Measurements from ENCODE around the gene HAND1. TPM values are rescaled to one million over a fixed set of nuclear protein-coding genes. Genes with fewer than 3 reads are reported as not detected.

The HAND1 gene
- total RNA-seq, 1 donor from 2014 or later: 37.8 TPM

DNA sequence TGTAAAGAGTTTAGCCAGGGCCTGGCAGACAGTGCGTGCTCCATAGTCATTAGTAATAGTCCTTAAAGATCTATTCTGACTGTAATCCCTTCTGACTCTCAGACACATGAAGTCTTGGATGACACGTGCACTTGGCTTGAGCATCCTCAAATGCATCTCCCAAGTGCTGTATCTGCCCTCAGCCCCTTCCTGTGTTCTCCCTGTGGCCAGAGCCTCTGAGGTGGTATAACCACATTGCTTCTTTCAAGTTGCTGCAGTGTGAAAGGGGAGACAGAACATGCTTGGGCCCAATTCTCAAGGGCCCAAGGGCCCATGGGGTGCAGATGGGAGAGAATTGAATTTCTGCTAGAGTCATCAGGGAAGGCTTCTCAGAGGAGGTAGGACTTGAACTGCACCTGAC is 30.1 kb upstream of the HAND1 start:
- DNase-seq: no peak
- intact Hi-C loops (cut with micrococcal nuclease): no loop called here
- no peak for ATAC-seq

DNA sequence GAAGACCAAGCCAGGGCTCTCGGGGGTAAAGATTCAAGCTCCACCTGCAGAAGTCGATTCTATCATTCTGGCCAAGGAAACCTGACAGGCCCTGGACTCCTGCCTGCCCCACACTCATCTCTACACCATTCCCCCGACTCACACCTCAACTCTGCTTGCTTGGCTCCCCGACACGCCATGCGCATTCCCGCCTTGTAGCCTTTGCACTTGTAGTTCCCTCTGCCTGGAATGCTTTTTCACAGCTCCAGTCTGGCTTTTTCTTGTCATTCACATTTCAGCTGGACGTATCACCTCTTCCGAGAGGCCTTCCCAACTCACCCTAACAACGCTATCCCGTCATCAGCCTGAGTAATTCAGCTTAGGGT is 28.7 kb upstream of the HAND1 start:
- ATAC-seq (no peak), DNase-seq (no peak)
- intact Hi-C loops (cut with micrococcal nuclease): no loop called here

DNA sequence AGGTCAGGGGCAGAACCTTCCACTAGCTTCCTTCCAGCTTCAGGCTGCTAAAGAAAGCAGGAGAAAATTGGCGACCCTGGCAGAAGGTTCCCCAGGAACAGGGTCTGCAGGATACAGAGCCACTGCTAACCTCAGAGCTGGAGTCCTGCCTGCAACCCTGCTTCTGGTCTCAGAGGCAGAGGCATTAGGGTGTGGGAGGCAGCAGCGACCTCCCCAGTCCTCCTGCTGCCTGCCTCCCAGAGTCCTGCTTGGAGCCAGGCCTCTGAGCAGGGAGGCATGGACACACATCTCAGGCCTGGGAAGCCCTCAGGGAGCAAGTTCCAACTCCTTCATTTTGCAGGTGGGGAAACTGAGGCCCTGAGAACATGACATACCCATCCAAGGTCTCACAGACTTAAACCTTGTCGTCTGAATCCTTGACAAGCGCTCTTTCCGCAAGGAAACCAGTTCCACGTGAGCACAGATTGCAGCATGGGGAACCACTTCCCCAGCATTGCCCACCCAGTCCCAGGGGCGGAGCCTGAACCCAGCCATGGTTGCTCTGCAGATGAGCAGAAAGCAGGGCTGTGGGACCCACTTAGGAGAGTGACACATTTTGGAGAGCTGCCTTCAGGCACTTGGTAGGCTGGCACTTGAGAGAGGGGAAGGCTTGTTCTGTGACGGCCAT is 28.2 kb upstream of the HAND1 start:
- DNase-seq (no peak), ATAC-seq (no peak)
- intact Hi-C loops (cut with micrococcal nuclease): no loop called here

DNA sequence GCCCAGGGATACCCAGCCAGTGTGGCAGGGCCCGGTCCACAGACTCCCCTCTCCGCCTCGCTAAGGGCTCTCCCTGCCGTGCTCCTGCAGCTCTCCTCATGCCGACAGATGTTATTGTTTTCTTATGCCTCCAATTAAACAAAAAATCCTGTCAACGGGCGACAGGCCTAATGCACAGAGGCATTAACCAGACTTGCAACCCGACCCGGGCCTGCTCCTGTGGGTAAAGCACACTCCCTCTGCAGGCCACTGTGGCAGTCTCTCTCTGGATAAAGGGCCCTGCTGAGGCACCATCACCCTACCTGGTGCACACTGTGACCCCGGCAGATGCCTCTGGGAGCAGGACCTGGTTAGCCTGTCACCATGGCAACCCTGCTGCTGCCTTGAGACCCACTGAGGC is 27.5 kb upstream of the HAND1 start:
- ATAC-seq (no peak), DNase-seq (no peak)
- intact Hi-C loops (cut with micrococcal nuclease): no loop called here

DNA sequence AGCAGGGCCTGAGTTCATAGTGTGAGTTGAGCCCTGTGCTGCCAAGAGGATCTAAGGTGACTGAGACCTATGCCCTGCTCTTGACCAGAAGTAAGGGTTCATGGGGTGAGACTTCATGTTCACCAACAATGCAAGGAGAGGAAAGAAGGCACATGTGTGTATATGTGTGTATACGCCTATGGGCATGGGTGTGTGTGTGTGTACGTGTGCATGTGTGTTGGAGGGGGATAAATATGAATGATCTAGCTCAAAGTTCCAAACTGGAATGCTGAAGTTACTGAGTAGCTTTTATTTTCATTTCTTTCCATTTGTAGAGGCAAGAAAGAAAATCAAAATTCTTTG is 25.6 kb upstream of the HAND1 start:
- intact Hi-C loops (cut with micrococcal nuclease): no loop called here
- DNase-seq (no peak), ATAC-seq (no peak)

DNA sequence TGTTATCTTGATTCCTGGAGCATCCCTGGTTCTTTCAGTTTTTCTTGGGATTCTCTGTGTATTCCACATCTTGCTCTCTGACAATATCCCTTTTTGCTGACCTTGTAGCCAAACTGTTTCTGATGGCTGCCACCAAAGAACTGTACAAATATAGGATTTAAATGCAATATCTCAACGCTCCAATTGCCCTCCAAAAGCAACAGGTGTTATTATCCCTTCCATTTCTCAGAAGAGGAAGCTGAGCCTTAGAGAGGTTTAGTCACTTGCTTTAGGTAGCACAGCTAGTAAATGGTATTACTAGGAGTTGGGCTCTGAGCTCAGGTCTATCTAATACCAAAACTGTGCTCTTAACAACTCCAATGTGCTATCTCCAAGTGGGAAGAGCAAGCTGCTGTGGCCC is 24.2 kb upstream of the HAND1 start:
- no peak for DNase-seq
- no peak for ATAC-seq
- intact Hi-C loops (cut with micrococcal nuclease): no loop called here

DNA sequence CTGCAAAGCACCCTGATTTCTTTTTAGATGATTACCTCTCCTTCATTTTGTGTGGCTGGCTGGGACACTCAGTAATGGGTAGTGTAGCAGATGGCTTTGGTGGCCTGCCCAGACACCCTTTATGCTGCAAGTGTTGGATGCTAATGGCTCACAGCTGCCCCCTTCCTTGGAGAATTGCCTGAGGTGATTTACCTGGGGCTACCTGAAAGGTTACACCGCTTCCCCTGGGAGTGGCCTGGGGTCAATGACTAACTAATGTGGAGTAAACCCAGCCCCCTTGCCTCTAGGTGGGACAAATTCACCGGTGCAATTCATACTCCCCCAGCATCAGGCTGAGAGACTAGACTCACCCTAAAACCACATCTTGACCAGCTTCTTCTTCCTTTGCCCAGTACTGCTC is 23.5 kb upstream of the HAND1 start:
- intact Hi-C loops (cut with micrococcal nuclease): no loop called here
- ATAC-seq (no peak), DNase-seq (no peak)

DNA sequence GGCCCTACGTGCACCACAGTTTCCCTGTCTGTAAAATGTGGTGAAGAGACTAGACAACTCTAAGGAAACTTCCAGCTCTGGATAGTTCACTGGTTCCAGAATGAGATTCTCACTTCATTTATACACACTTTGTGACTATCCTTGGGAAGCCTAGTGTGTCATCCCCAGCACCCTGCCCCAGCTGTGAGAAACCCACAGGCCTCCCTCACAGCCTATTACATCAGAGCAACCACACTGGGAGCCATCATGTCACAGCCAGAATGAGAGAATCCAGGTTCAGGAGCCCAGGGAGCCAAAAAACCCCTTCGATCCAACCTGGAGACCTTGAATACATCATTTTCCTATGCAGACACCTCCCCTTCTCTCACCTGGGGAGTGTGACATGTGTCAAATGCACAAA is 21.0 kb upstream of the HAND1 start:
- no peak for ATAC-seq
- no peak for DNase-seq
- intact Hi-C loops (cut with micrococcal nuclease): no loop called here

DNA sequence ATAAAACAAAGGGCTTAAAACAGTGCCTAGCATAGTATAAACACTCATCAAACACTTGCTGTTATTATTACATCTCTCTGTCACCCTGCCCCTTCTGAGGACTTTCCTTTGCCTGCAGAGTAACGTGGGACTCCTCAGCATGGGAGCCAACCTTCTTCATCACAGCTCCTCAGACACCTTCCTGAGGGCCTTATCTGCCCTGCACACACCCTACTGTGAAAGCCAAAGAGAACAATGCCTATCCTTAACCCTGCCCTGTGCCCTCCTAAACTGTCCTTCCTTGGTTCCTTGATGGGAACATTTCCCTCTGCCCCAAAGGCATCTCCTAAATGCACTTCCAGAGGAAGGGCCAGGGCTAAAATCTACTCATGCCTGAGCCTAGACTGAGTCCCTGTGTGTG is 20.6 kb upstream of the HAND1 start:
- intact Hi-C loops (cut with micrococcal nuclease): no loop called here
- DNase-seq (no peak), ATAC-seq (no peak)

DNA sequence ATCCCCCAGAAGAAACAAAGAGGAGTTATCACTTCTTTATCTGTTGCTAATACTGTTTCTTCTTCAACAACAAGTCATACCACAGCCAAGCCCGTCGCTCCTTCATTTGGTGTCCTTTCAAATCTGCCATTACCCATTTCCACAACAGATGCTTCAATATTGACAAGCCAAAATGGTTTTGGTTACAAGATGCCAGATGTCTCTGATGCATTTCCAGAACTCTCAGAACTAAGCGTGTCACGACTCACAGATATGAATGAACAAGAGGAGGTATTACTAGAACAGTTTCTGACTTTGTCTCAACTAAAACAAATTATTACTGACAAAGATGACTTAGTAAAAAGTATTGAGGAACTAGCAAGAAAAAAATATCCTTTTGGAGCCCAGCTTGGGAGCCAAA is 16.0 kb upstream of the HAND1 start:
- ATAC-seq: no peak
- no peak for DNase-seq
- intact Hi-C loops (cut with micrococcal nuclease): no loop called here

DNA sequence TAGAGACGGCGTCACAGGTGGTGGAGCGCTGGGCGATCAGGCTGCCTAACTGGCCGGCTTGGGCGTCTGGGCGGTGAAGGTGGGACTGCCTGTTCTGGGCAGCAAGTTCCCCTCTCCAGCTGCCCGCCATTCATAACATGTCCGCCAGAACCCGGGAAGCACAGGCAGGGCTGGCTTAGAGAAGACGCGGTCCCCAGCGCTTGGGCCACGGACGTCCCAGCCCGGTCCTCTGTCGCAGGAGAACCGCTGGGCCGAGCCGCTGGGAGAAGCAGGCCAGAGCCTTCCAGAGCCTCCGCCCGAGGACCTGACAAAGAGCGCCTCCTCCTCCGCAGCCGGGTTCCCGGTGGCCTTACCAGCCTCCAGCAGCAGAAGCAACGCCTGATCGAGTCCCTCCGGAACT is 15.2 kb upstream of the HAND1 start:
- ATAC-seq (no peak), DNase-seq (no peak)
- intact Hi-C loops (cut with micrococcal nuclease): no loop called here

DNA sequence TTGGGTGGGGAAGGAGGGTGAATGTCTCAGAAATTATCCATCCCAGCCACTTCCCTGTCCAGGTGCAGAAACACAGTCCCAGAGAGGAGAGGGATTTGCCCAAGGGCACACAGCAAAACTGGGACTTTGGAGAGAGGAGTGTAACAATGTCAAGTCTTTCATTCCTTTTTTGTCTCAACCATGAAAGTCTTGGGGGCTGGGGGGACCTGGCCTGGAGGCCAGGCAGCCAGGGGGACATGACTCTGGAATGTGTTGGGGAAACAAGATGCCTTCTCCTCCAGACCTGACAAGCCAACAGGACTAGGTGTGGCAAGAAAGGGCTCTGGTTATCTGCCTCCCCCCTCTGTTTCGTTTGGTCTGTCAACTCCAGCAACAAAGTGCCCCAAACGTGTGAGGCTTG is 13.9 kb upstream of the HAND1 start:
- intact Hi-C loops (cut with micrococcal nuclease): no loop called here
- ATAC-seq: no peak
- DNase-seq: no peak

DNA sequence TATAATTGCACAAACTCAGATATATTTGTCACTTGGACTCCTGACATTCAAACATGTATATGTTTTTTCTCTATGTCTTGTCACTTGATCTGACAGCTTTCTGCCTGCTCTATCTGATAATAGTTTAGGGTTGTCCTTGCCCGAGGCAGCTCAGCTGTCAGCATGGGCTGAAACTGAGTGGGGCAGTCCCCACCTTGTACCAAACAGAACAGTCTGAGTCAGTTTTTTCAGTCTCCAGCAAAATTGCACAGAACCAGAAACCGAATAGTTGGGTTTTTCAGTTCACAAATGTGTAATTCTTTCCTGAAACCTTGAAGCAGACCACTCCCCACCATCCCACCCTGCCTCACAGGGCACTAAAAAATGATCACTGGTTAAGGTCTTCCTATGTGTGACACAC is 9.5 kb upstream of the HAND1 start:
- no peak for DNase-seq
- ATAC-seq: no peak
- intact Hi-C loops (cut with micrococcal nuclease): no loop called here

DNA sequence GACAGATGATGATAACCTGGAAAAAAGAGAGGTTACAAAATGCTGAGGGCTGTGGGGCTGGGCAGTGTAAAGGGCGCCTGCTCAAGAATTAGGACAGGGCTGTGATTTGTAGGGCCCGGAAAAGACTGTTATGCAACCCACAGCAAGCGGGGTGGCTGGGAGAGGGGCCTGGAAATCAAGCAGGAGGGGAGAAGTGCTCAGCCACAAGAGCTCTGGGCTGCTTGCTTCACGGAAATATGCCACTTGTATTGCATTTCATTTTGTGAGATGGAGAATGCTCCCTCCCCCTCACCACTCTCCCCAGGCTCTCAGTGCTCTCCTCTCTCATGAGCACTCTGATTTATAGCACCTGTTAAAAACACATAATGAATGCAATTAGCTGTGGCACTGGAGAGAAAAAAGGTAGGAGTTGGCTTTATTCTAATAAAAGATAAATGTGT is 8.4 kb upstream of the HAND1 start:
- DNase-seq: no peak
- intact Hi-C loops (cut with micrococcal nuclease): no loop called here
- ATAC-seq: no peak

DNA sequence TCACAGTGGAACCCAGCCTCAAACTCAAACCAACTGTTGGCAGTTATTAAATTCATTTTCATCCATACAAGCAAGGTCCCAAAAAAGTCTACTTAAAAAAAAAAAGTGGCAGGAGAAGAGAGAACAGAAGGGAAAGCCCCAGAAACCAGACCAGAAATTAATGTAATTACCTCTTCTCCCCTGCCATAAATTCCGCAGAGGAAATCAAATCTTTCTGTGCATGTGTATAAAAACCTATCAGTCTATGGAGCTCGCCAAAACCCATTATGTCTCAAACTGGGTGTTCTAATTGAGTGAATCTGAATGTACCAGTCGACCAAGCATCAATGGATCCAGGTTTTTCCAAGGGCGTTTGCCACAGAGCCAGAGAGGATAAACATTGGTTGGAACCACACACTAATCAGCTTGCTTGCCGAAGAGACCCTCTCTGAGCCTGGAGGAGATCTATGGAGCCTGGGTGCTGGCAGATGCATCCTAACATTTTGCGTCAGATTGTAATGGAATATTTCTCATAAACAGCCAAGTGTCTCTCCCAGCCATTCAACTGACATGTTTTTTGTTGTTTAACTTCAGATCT is 7.9 kb upstream of the HAND1 start:
- ATAC-seq (no peak), DNase-seq (no peak)
- intact Hi-C loops (cut with micrococcal nuclease): no loop called here

DNA sequence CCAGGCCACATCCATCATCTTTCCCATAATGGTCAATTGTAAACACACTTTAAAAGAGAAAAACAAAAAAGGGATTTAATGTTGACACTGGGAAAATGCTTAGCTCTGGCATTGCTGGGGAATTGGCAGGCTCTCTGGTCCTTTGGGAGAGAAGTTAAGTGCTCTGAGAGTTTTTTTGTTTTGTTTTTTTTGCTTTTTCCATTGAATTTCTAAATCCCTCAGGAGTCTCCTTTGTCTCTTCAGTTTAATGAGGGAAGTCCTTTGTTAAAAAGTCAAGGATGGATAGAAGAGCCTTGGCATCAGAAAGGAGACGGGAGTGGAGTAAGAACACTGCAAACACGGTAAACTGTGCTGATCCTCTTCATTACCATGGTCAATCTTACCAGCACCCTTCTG is 7.1 kb upstream of the HAND1 start:
- intact Hi-C loops (cut with micrococcal nuclease): no loop called here
- DNase-seq (no peak), ATAC-seq (no peak)

DNA sequence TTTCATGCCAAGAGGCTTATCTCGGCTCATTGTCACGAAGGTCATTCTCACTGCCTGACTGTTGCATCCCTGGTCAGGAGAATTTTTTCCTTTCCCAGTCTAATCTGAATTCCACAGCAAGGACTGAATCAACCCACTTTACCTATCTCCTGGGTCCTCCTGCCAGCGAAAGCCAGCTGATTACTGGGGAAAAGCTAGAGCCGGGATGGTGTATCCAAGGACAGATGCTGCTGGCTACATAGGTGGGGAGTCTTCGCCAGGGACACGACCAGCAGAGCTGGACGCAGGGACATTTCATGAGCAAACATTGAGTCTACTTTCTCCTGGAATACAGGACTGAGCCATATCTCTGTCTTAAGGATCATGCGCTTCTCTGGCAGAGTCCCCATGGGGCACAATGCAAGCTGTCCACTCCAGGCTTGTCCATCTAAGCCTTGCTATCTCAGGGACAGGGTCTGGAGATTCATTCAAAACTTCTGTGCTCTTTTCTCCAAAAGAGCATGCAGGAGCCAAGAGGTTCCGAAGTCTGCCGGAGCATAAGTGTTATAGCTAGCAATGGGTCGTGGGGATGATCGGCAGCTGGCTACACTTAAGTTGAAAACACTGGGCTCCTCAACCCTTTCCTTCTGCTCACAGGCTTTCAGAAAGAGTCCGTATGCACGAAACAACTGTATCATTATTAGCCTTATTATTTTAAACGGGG is 6.5 kb upstream of the HAND1 start:
- ATAC-seq (peak; percentile 16), DNase-seq (no peak)
- intact Hi-C loops (cut with micrococcal nuclease): no loop called here

DNA sequence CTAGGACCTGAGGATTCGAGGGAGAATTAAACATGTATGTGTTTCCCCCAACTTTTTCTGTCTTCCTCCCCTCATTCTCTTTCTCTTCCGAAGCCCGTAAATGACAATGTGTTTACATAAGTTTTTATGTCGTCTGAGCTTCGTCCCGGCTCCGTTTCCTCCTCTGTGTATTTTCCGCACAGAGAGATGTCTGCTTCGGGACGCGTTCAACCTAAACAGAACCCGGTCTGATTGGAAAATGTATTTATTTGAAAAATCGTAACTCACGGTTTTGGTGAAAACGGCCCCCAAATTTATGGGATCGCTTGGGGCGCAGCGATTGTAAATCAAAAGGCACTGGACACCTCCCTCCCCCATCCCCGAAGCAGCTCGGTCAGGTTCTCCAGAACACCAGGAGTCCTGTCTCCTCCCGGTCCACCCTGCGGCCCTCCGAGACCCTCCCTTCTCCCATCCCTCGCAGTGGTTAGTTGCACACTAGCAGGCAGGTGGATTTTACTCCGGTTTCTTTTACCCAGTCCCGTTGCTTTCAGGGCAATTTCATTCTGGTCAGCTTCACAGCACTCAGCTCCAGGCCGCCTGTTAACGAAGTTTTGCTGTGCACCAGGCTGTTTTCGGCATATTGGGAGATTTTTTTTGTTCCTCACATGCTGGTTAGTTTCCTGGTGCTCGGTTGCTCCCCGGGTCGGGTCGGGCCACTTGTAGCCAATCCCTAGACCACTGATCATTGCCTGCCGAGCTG is 5.8 kb upstream of the HAND1 start:
- intact Hi-C loops (cut with micrococcal nuclease): no loop called here
- ATAC-seq: no peak
- no peak for DNase-seq

DNA sequence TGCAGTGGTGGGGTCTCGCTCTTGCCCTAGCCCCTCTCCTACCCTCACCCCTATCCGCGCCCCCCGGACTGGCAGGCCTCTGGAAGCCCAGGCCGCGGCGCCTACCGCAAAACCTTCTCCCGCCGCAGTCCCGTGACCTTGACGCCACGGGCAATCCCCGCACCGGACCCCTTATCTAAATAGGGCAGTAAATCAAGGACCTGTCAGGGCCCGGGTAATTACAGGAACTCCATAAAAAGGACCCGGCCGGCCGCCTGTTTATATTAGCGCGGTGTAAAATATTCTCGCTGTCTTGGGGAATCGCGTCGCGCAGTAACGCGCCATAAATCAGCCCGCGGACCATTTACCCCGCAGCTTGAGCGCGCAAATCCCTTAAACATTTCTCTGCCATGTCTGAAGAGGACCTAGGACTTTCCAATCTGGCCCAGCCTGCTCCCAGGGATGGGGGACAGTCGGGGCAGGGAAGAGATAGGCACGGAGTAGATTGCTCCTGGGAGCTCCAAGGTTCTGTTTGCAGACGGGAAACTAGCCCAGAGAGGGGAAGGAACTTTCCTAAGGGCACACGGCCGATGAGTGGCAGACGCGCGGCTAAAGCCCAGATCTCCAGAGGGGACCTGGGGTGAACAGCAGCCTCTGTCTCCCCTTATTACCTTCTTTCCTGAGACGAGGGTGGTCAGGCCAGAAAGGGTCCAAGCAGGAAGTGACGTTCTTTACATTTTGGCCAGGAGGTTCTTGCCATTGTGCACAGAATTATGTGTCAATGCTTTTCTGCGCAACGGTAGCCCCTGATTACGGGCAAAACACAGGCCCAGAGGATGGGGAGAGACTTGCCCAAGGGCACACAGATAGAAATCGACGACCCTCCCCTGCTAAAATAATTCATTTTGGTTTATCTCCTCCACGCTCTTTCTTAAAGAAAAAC is 4.8 kb upstream of the HAND1 start:
- ATAC-seq (no peak), DNase-seq (no peak)
- intact Hi-C loops (cut with micrococcal nuclease): no loop called here

Data from left ventricle myocardium superior (tissue), 1 donor.